OCI-M1 (cell line): Measurements from ENCODE around the gene OSBPL5.
A peak's percentile ranks its signal among the peaks of the same experiment; 100 is the strongest.

Source experiments
- DNase-seq: peaks from one replicate; lab custom pipeline; 2025; lab: John Stamatoyannopoulos, UW

OSBPL5 gene, protein sequence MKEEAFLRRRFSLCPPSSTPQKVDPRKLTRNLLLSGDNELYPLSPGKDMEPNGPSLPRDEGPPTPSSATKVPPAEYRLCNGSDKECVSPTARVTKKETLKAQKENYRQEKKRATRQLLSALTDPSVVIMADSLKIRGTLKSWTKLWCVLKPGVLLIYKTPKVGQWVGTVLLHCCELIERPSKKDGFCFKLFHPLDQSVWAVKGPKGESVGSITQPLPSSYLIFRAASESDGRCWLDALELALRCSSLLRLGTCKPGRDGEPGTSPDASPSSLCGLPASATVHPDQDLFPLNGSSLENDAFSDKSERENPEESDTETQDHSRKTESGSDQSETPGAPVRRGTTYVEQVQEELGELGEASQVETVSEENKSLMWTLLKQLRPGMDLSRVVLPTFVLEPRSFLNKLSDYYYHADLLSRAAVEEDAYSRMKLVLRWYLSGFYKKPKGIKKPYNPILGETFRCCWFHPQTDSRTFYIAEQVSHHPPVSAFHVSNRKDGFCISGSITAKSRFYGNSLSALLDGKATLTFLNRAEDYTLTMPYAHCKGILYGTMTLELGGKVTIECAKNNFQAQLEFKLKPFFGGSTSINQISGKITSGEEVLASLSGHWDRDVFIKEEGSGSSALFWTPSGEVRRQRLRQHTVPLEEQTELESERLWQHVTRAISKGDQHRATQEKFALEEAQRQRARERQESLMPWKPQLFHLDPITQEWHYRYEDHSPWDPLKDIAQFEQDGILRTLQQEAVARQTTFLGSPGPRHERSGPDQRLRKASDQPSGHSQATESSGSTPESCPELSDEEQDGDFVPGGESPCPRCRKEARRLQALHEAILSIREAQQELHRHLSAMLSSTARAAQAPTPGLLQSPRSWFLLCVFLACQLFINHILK

DNA sequence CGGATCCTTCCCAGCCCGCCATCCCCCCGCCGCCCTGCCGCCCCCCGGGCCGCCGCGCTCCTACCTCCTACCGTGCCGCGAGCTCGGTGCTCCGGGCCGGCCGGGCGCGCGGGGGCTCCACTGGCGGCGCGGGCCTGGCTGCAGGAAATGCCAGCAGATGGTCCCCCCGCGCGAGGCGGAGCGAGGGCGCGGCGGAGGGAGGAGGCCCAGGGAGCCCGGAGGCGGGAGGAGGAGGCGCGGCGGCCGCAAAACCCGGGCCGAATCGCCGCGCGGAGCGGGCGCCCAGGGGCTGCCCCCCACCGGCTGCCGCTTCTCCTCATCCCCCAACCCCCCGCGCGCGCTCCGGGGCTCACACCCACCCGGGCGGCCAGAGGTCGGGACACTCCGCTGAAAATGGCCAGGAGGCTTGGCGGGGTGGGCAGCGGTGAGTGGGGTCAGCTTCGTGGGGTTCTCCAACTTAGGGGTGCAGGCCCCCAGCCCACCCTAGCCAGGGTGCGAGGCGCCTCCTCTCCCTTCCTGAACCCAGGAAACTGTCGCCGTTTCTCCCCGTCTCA lies at the start of gene OSBPL5:
Gene OSBPL5, minus strand, starts transcription at position 159 of the 554 bp plus-strand sequence. CDS start 36,162 bp downstream, outside the sequence.
- DNase-seq = peak; percentile 58

DNA sequence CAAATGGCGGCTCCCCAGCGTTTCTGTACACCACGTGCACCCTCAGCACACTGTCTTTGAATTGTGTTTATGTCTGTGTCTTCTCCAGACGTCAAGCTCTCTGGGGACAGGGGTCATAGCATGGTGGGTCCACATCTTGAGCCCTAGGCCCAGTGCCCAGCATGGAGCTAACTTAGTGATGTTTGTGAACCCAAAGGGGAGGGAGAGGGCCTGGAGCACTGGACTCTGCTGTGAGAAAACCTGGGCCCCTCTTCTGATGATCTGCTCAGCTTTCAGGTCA lies 49.2 kb upstream of the OSBPL5 start:
- no peak for DNase-seq

DNA sequence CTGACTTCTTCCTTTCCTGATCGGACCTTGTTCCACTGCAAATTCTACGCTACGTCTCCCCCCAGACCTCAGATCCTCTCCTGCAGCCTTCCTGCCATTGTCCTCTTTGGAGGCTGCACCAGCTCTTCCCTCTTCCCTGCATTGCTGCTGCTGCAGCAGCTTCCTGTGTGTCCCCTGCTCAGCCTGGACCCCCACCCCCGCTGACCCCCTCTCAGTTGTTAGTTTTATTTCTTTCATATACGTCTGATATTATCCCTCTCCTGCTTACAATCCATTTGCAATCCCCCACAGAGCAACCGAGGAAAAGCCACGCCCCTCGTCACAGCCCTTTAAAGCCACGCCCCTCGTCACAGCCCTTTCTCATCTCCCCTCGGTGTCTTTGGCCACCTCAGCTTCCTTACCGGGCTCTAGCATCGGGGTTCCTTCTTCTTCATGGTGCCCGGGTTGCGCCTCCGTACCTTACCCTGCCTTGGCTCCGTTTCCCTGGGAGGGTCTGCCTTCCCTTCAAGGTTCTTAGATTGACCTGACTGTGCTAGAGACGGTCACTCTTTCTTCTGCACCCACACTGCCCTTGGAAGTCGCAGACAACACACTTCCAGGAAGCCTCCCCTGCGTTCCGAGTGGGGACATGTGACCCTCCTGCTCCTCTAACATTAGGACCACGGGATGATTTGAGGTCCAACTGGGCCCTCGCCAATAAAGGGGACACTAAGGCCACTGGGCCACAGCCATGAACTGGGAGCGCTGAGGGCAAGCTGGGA lies 48.7 kb upstream of the OSBPL5 start:
- no peak for DNase-seq

DNA sequence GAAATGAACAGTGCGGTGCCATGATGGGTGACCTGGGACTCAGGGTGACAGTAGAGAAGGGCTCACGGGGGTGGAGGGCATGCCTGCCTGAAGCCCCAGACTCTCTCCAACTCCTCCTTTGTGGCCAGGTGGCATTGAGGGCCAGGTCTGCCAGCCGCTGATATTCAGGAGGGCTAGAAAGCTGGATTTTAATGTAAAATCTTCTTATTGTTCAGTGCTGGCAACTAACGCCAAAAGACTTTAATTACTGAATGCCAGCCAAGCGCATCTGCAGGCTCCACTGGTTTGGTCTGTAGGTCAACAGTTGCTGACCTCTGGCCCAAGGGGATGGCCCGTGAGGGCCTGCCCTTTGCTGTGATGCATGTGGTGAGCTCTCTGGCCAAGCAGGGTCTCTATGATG lies 43.2 kb upstream of the OSBPL5 start:
- DNase-seq = no peak

DNA sequence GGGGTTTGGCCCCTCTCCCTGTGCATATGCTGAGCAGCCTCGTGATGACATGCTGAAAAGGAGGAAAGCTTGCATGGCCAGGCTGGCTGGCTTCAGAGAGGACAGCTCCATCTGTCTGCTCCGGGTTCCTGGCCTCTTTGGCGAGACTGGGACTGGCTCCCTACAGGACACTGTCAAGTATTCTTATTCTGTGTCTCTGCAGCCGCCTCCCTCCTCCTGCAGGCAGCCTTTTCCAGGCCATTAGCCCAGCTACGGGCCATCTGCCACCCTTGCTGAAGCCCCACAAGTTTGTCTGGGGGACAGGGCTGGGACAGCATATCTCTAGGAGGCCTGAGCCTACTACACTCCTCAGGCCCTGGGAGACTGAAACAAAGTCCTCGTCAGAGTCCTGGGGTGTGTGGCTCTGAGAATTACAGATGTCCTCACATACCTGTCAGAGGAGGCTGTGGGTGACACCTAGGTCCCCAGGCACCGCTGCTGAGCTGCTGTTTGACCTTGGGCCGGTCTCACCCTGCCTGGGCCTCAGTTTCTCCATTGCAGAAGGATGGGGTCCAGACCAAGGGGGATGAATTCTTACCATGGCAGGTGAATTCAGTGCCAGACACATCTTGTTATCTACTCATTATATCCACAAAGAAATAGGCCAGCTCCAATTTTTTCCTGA lies 42.5 kb upstream of the OSBPL5 start:
- no peak for DNase-seq

DNA sequence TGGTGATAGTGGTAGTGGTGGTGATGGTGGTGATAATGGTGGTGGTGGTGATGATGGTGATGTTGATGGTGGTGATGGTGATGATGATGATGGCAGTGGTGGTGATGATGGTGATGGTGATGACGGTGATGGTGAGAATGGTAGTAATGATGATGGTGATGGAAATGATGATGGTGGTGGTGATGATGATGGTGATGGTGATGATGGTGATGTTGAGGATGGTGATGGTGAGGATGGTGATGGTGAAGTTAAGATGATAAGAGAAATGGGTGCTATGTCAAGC lies 41.8 kb upstream of the OSBPL5 start:
- DNase-seq = no peak

DNA sequence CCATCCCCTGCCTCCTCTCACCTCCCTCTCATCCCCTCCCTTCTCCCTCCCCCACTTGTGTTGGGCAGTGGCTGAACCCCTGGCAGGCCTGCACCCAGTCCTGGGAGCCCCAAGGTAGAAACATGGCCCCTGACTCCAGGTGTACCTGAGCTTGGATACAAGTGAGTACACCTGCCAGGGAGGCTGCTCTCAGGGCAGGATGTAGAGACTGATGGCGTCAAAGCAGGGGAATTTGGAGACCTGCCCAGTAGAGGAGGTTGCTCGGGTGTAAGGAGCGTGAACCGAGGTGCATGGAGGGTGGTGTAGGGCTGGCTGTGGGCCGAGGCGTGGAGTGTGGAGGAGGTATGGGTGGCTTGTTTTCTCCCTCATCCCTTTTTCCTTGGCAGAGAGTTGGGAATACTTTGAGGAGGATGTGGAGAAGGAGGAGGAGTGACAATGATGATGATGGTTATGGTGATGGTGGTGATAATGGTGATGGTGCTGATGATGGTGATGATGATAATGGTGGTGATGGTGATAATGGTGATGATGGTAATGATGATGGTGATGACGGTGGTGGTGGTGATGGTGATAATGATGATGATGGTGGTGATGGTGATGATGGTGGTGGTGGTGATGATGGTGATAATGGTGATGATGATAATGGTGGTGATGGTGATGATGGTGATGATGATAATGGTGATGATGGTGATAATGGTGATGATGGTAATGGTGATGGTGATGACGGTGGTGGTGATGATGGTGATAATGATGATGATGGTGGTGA lies 41.2 kb upstream of the OSBPL5 start:
- DNase-seq = no peak

DNA sequence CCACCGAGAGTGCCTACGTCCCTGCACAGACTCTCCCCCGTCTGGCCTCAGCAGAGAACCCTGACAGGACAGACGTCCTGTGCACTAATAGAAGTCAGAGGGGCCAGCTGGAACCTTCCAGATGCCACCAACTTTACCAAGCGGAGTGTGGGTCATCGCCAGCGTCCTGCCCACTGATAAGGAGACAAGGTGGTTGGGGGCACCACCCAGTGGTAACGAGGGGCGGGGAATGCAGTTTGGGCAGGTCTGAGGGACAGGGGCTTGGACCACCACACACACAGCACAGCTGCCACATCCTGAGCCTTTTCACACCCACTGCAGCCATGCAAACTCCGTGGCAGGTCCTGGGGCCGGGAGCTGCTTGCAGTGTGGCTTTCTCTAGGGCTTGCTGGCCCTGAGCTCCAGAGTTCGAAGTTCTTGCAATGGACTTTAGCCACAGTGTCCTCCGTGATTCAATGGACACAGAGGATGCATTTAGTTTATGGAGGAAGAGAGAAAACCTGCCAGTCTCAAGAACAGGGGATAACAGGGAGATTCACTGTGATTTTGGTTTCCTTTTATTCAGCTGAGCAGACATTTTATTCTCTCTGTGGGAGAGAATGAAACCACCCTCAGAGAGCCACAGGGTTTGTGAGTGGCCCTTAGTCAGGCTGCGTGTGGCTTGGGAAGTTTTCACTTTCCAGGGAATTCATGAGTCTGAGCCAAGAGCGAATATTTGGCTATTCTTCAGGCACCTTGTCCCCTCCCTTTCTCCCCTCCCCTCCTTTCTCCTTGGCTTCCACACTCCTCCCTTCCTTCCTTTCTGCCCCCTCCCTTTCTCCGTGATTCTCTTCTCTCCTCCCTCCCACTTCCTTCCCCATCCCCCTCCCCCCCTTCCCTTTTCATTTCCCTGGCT lies 40.4 kb upstream of the OSBPL5 start:
- no peak for DNase-seq

DNA sequence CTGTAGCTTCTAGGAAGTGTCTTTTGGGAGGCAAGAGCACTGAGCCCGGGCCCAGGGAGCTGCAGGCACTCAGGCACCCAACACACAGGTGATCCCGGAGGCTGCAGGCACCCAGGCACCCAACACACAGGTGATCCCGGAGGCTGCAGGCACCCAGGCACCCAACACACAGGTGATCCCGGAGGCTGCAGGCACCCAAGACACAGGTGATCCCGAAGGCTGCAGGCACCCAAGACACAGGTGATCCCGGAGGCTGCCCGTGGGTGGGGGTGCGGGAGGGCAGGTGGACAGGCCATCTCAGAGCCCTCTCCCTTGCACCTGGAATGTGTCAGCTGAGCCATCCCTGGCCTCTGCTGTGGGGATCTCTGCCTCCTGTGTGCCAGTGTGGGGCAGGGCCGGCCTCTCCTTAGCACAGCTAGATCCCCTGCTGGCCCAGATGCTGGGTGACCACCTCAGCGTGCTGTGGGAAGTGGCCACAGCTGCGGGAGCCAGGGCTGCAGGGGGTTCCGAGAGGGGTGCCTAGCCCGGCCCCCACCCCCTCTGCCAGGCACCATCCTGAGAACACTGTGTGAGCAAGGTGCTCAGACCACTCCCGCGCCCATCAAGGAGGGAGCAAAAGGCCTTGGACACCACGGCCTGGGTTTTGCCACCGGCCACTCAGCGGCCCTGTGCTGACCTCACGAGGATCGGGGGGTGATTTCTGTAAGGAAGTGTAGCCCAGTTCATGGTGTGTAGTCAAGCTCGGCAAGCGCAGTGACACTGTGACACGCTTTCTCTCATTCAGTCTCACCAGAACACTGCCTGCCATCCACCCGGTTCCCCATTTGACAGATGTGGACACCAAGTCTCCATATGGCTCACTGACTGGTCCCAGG lies 39.3 kb upstream of the OSBPL5 start:
- DNase-seq = no peak

DNA sequence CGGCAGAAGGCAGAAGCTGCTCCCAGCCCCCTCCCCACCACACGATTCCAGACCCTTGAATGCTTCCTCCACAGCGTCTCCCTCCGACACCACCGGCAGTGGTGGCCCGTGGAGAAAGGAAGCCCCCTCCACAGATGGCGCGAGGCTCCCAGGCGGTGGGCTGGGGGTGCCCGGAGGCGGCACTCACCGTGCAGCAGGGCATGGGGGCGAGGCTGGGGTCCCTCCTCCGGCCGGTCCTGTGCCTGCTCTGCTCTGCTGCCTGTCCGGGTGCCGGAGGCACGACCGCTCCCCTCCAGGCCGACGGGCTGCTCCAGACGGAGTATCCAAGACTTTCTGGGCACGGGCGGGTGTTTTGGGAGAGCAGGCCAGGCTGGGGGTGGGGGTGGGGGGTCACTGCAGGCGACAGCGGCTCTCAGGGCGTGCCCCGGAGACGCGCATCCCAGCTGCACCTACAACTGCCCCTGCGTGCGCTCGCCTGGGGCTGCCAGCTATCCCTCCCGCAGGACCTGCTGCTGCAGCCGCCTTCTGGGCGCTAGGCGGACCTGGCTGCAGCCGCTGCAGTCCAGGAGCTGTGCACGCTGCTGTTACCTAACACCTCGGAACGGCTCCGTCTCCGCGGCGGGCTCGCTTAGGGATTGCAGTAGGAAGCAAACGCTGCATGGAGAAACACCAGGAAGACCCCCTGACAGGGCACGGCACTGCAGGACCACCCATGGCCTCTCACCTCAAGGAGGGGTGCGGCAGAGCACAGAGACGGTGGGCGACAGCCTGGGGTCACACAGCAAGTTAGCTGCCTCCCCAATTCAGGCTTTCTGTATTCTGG lies 38.3 kb upstream of the OSBPL5 start:
- no peak for DNase-seq

DNA sequence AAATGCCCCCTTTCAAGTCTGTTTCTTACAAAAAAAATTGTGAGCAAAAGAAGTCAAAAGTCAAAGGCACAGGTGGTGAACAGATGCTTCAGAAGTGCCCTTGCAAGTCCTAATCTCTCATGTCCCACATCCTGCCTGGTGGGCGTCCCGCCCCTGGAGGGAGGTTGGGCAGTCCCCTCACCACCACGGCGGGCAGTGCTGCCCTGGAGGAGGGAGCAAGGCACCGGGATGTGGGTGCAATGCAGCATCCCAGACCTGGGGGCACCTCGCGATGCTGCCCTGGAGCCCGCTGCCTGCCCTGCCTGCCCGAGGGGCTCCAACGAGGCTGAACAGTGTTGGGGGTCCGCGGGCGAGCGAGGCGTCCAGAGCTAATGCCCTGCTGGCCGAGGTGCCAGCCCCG lies 37.6 kb upstream of the OSBPL5 start:
- no peak for DNase-seq

DNA sequence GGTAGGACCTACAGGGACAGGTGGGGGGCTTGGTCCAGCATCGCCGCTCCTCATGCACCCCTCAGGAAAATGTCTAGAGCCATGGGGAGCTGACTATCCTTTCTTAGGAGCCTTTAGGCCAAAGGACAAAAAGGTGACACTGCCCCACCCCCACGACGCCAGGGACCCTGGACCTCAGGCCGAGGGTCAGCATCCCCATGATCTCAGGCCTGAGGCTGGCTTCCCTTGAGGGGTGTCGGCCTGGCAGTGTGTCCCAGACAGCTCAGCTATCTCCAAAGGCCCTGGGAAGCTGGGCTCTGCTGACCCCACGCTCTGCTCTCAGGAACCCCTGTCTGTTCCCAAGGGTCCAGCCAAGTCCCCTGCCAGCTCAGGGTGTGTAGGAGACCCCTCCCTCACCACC lies 37.2 kb upstream of the OSBPL5 start:
- DNase-seq = no peak

DNA sequence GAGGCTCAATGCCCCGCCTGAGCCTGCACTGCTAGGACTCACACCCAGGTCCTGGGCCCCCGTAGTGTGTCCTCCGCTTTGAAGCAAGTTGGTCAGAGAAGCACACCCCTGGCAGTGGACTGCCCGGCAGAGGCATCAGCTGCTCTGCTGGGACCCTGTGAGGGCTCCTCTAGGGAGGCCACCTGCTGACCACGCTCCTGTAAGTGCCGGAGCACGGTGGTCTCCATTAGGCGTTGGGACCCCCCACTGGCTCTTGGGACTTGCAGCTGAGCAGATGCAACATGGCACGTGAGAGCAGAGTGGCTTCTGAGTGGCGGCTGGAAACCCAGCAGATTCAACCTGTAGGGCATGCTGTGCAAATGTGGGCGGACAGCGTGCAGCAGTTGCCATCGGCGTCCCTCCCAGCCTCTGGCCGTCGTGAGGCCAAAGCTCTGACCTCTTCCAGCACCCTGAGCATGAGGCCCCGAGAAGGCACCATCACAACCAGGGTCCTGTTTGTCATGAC lies 36.6 kb upstream of the OSBPL5 start:
- DNase-seq = no peak

DNA sequence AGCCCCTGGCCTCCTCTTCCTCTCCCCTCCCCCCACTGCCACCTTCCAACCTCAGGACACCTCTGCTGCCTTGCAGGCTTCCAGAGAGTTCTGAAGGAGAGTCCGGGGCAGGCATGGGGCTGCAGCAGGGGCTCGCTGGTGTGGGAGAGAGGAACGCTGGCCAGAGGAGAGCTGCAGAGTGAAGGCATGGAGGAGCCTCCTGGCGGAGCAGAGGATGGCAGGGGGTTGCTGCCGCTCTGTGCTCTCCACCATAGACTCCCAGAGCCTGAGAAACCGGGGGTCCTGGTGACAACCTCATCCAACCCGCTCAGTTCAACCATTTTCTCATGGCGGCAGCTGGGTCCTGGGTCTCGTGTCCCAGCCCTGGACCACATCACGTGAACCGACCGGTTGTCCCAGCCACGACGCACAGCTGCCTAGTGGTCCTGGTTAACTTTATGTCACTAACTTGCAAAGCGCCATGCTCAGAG lies 36.0 kb upstream of the OSBPL5 start:
- no peak for DNase-seq

DNA sequence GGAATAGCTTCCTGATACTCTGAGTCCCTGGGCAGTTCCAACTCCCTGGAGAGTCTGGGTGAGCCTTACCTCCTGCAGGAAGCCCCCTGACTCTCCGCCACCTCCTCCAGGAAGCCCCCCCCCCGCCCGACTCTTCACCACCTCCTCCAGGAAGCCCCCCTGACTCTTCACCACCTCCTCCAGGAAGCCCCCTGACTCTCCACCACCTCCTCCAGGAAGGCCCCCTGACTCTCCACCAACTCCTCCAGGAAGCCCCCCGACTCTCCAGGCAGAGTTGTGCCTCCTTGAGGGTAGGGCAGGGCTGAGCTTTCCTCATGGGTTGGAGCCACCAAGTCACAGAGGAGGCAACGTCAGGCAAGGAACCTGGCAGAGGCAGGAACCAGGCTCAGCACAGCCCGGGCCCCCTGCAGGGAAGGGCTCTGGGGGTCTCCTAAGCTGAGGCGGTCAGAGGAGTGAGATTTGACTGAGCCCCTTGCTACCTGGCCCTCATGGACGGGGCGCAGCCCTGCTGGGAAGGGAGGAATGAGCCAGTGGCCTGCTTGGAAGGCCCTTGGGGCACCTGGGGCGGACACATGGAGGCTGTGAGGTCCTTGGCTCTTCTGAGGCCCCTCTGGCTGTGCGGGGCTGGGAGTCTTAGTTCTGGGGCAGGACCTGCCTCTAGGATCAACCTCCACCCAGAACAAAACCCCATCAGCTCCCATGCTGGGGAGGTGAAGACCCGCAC lies 35.4 kb upstream of the OSBPL5 start:
- no peak for DNase-seq

DNA sequence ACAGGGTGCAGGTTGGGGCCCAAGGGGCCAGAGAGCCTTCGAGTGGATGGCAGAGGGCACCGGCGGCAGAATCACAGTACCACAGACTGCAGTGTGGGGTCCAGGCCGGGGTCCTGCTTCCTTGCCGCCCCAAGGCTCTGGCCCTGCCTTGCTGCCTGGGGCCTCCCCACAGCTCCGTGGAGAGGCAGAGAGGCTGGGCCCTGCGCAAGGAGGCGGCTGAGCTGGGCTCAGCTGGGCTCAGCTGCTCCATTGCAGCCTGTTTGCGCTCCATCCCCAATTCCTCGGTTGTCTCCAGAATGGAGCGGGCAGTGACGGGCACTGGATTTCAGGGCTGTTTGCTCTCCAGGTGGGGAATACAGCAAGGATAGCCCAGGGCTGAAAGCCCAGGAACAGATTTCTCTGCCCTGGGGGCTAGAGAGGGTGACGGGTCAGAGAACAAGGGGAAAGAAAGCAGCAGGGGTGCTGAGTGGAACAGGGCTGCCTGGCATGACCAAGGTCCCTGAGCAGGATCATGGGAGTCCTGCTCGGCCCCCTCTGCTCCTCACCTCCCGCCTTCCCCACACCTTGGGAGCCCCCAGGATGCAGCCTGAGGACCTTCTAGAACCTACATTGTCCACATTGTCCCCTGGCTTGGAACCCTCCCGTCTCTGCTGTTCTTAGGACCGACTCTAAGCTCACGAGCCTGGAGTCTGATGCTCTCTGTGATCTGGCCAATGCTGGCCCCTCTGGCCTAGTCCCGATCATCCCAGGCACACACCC lies 34.6 kb upstream of the OSBPL5 start:
- no peak for DNase-seq

DNA sequence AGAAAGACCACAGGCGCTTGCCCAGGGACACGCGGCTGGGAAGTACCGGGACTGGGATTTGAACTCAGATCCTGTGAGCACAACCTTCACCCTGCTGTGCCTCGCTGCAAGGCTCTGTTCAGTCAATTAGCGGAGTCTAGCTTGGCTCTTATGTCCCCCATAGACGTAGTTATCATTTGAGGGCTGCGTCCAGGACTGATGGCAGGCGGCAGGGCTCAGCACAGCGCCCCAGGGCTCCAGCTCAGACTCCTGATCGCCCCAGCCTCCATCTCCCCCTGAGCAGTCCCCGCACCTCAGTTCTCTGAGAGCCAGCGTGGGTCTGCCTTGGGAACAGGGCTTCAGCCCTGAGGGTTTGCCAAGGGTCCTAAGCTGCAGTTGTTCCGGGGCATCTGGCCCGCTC lies 33.7 kb upstream of the OSBPL5 start:
- DNase-seq = no peak
